HUES6 (cell line): ENCODE measurements around the gene C18orf54.
A peak's percentile ranks its signal among the peaks of the same experiment; 100 is the strongest.

Source experiments
- H3K27ac ChIP-seq: 2 replicates; pipeline ENCODE4 v1.7.0; 2013; ENCODE audit warnings: low read depth, mild to moderate bottlenecking, low read length, inconsistent platforms
- H3K27me3 ChIP-seq: 2 replicates; pipeline ENCODE4 v1.6.1; 2013; ENCODE audit warnings: low read length; ENCODE audit not compliant: control insufficient read depth, insufficient read depth
- H3K36me3 ChIP-seq: 2 replicates; pipeline ENCODE4 v1.6.1; 2013; ENCODE audit warnings: low read length; ENCODE audit not compliant: control insufficient read depth, insufficient read depth
- H3K4me1 ChIP-seq: 2 replicates; pipeline ENCODE4 v1.6.1; 2013; ENCODE audit warnings: low read length; ENCODE audit not compliant: control insufficient read depth, insufficient read depth
- H3K4me3 ChIP-seq: 2 replicates; pipeline ENCODE4 v1.5.1; 2013; ENCODE audit warnings: low read depth, low read length
- H3K9ac ChIP-seq: one replicate; pipeline ENCODE4 v1.6.1; 2013; ENCODE audit warnings: mild to moderate bottlenecking, low read length
- H3K9me3 ChIP-seq: 2 replicates; pipeline ENCODE4 v1.6.1; 2013; ENCODE audit warnings: low read depth, low read length; ENCODE audit not compliant: control insufficient read depth, insufficient read depth

The C18orf54 gene

GRCh38 chr18:54387631-54388030 lies 29.9 kb downstream of the C18orf54 start:
- Histone ChIP-seq H3K4me3 (no peak overlapping the region), H3K9me3 (peaks cover 7% of the 10 kb centered on the region; the same call in 1 of the 2 replicates), H3K9ac (no peak overlapping the region), H3K36me3 (no peaks in the 10 kb centered on the region), H3K27ac (peak overlapping the region; percentile 85; the same call in 1 of the 2 replicates), H3K27me3 (no peaks in the 10 kb centered on the region), H3K4me1 (peaks cover 45% of the 10 kb centered on the region)

GRCh38 chr18:54388203-54389142 lies 30.8 kb downstream of the C18orf54 start:
- Histone ChIP-seq H3K4me3 (peak overlapping the region; percentile 19; the same call in 1 of the 2 replicates), H3K9ac (peak overlapping the region; percentile 34), H3K27me3 (no peaks in the 10 kb centered on the region), H3K27ac (peak overlapping the region; percentile 85; the same call in 1 of the 2 replicates), H3K9me3 (peaks cover 7% of the 10 kb centered on the region; the same call in 1 of the 2 replicates), H3K36me3 (no peaks in the 10 kb centered on the region), H3K4me1 (peaks cover 37% of the 10 kb centered on the region)

DNA sequence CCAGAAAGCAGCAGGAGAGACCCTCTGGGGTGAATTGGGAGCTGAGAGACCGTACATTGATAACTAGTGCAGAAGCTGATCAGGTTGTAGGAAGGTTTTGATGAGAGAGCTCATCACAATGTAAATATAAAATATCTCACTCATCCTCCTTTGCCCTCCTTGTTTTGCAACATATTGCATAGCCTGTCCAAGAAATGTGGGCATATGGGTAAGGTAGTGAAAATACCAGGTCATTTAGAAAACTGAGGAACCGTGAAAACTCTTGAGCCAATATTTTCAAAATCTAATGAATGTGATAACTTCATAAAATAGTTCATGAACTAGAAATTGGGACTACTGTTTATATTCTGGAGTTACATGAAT lies 31.4 kb downstream of the C18orf54 start:
- Histone ChIP-seq H3K27ac (peak overlapping the region; percentile 44; the same call in 1 of the 2 replicates), H3K36me3 (no peaks in the 10 kb centered on the region), H3K4me1 (peaks cover 37% of the 10 kb centered on the region), H3K9me3 (peaks cover 7% of the 10 kb centered on the region; the same call in 1 of the 2 replicates), H3K27me3 (no peaks in the 10 kb centered on the region), H3K4me3 (peak overlapping the region; percentile 19; the same call in 1 of the 2 replicates), H3K9ac (peak overlapping the region; percentile 34)

DNA sequence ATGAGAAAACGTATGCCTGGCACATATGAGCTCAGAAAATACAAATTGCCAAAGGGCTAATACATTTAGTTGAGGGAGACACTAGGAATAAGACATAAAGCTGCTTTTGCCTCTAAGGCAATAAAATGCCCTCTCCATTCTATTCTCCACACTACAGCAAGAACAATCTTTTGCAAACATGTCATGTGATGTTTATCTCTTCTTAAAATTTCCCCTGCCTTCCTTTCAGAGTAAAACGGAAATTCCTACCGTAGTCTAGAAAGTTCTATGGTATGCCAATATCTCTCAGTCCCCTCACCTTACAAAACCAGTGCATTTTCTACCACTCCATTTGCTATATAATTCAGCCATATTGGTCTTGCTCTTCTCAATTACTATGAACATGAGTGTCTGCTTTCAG lies 33.1 kb downstream of the C18orf54 start:
- no peaks in the 10 kb centered on the region for H3K36me3 ChIP-seq
- H3K4me3 ChIP-seq = no peak overlapping the region

DNA sequence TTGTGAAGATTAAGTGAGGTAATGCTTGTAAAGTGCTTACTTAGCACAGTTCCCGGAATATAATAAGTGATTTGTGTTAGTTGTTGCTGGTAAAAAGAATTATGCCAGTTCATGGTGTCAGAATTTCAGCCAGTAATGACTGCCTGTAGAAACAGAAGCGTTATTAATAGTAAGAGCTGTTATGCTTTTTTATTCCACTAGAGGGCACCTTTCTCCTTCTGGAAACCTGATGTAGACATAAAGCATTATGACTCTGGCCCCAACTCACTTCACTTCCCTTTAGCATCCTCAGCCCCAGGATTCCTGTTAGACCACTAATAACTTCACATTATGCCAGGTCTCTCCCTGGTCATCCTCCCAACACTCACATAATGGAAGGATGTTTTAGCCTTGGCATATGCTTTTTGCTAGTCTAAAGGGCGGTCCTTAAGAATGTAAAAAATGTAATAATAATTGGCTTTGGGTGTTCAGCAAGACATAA lies 34.9 kb downstream of the C18orf54 start:
- no peaks in the 10 kb centered on the region for H3K27me3 ChIP-seq
- H3K4me3 ChIP-seq = no peak overlapping the region
- peaks cover 25% of the 10 kb centered on the region for H3K4me1 ChIP-seq
- no peak overlapping the region for H3K9ac ChIP-seq
- H3K9me3 ChIP-seq = peaks cover 5% of the 10 kb centered on the region; the same call in 1 of the 2 replicates
- no peaks in the 10 kb centered on the region for H3K36me3 ChIP-seq
- H3K27ac ChIP-seq = no peak overlapping the region

More for the DNA sequence above, 33.1 kb downstream of the C18orf54 start:
- Histone ChIP-seq H3K9me3 (peaks cover 7% of the 10 kb centered on the region; the same call in 1 of the 2 replicates), H3K27ac (no peak overlapping the region), H3K27me3 (no peaks in the 10 kb centered on the region), H3K4me1 (peaks cover 33% of the 10 kb centered on the region), H3K9ac (no peak overlapping the region)

- Histone ChIP-seq H3K4me3 (no peak overlapping the region), H3K9ac (no peak overlapping the region), H3K27ac (no peak overlapping the region), H3K9me3 (no peaks in the 10 kb centered on the region), H3K27me3 (no peaks in the 10 kb centered on the region), H3K4me1 (peaks cover 16% of the 10 kb centered on the region), H3K36me3 (no peaks in the 10 kb centered on the region)
These were observed 36.1 kb downstream of the C18orf54 start for GRCh38 chr18:54393648-54394294.

- no peak overlapping the region for H3K27ac ChIP-seq
- H3K4me1 ChIP-seq = no peaks in the 10 kb centered on the region
- no peak overlapping the region for H3K4me3 ChIP-seq
- no peaks in the 10 kb centered on the region for H3K9me3 ChIP-seq
- no peak overlapping the region for H3K9ac ChIP-seq
- H3K27me3 ChIP-seq = no peaks in the 10 kb centered on the region
- no peaks in the 10 kb centered on the region for H3K36me3 ChIP-seq
These were observed 39.1 kb downstream of the C18orf54 start for GRCh38 chr18:54396760-54397159.

DNA sequence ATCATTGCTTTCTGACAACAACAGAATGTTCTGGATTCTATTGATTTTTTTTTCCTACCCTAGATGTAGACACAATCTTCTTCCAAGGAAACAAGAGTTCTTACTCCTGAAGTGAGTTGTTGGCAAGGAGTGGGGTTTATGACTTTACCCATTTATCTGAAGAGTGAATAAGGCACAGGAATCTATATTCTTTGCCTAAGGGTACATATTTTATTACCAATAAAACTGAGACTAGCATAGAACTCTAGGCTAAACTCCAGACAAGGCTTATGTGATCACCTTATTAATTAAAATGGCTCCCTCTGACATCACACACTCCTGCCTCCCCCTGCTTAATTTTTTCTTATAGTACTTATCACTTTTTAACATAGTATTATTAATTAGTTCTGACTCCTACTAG lies 47.6 kb downstream of the C18orf54 start:
- Histone ChIP-seq H3K4me1 (no peaks in the 10 kb centered on the region), H3K9me3 (no peaks in the 10 kb centered on the region), H3K4me3 (no peak overlapping the region), H3K36me3 (no peaks in the 10 kb centered on the region), H3K27ac (no peak overlapping the region), H3K9ac (no peak overlapping the region), H3K27me3 (no peaks in the 10 kb centered on the region)

- H3K9me3 ChIP-seq = no peaks in the 10 kb centered on the region
- H3K27me3 ChIP-seq = no peaks in the 10 kb centered on the region
- no peak overlapping the region for H3K4me3 ChIP-seq
- no peak overlapping the region for H3K27ac ChIP-seq
- H3K4me1 ChIP-seq = no peaks in the 10 kb centered on the region; the same call in 1 of the 2 replicates
- H3K9ac ChIP-seq = no peak overlapping the region
- H3K36me3 ChIP-seq = no peaks in the 10 kb centered on the region
These were observed 54.1 kb downstream of the C18orf54 start for GRCh38 chr18:54411781-54412180.

DNA sequence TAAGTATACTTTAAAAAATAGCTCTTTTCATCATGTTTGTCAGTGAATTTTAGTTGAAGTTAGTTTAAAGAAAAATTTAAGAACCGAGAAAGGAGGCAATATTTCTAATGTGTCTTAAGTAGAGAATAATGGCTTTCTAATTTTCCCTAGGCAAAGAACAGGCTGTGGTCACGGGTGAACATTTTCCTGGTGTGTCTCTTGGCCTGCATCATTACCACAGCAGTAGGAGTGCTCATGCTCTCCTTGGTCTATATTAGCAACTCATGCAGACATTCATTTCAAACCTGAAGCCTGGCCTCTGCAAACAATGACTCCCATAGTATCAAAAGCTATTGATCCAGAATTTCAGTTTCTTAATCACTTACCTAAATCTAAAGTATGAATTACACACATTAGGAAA lies 57.4 kb downstream of the C18orf54 start:
- no peaks in the 10 kb centered on the region for H3K36me3 ChIP-seq
- no peak overlapping the region for H3K4me3 ChIP-seq
- no peaks in the 10 kb centered on the region; the same call in 1 of the 2 replicates for H3K4me1 ChIP-seq
- no peaks in the 10 kb centered on the region for H3K9me3 ChIP-seq
- no peaks in the 10 kb centered on the region for H3K27me3 ChIP-seq
- no peak overlapping the region for H3K27ac ChIP-seq
- no peak overlapping the region for H3K9ac ChIP-seq

DNA sequence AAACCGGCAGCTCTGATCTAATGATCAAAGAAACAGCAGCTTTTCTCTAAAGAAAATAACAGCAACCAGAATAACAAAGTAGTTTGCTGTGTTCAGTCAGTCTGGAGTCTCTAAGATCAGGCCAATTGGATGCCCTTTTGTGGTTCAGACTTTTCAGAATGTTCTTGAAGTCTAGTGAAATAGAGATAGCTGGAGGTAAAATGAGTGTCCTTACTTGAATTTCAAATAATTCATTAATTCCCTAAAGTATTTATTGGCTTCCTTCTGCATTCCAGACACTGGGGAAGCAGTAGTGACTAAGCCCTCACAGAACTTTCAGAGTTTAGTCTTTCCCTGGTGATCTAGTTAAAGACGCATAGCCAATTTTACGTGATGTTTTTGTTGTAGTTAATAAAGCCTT lies 58.7 kb downstream of the C18orf54 start:
- Histone ChIP-seq H3K4me3 (no peak overlapping the region), H3K27me3 (no peaks in the 10 kb centered on the region), H3K27ac (no peak overlapping the region), H3K9me3 (no peaks in the 10 kb centered on the region), H3K4me1 (no peaks in the 10 kb centered on the region; the same call in 1 of the 2 replicates), H3K36me3 (no peaks in the 10 kb centered on the region), H3K9ac (no peak overlapping the region)
